ENCODE measurements around the gene IL1B.
"Not testable (repeated sequence)": the region's sequence is repeated elsewhere in the genome, so short reads cannot be mapped to it uniquely, and the experiment has no call there.

IL1B gene

DNA sequence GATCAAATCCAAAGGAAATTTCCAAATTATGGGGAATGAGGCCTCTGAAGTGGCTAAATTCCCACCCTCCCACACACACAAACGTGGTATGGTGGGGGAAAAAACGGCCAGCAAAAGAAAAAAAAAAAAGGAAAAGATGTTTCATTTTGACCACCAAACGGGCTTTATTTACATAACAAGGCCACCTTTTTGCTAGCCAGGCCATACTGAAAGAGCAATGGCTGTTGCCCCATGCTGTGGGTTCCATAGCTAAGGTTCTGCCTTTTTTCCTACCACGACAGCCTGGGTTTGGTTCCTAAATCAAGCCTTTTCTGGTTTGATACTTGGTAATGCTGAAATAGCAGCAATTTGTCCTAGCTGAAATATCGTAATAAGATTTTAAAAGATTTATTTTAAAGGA lies 14.0 kb upstream of the IL1B start:
- DNase-seq (ENCODE audit: low read depth in 2 of 2) = no peak

DNA sequence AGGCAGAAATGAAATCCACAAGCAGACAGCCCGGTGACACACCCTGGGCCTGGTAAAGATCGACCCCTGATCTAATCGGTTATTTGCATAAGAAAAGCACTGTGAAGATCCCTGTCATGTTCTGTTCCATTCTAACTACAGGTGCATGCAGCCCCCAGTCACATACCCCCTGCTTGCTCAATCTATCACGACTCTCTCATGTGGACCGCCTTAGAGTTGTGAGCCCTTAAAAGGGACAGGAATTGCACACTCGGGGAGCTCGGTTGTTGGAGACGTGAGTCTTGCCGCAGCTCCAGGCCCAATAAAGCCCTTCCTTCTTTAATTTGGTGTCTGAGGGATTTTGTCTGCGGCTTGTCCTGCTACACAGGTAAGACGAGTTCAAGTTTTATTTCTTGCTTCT lies 13.4 kb upstream of the IL1B start:
- DNase-seq (ENCODE audit: low read depth in 2 of 2) = no peak

GRCh38 chr2:112848833-112849232 lies 12.3 kb upstream of the IL1B start:
- no peak for DNase-seq (ENCODE audit: low read depth in 2 of 2)

GRCh38 chr2:112846031-112846430 lies 9.5 kb upstream of the IL1B start:
- no peak for DNase-seq (ENCODE audit: low read depth in 2 of 2)

DNA sequence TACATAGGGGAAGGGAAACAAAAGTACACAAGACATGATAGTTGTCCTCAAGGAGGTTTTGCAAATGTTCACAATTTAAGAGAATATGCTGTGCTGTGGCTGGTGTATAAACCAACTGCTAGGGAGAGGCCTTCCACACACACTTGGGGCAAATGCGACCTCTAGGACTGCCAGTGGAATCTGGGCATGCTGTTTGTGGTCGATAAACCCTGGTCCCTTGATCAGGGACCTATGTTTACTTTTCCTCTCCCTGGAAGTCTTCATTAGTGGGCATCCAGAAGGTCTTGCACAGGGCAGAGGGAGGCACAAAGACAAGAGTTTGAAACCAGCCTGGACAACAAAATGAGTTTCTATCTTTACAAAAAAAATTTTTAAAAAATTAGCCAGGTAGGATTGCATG lies 7.3 kb upstream of the IL1B start:
- no peak for DNase-seq (ENCODE audit: low read depth in 2 of 2)

GRCh38 chr2:112843288-112843687 lies 6.7 kb upstream of the IL1B start:
- DNase-seq (ENCODE audit: low read depth in 2 of 2) = no peak

DNA sequence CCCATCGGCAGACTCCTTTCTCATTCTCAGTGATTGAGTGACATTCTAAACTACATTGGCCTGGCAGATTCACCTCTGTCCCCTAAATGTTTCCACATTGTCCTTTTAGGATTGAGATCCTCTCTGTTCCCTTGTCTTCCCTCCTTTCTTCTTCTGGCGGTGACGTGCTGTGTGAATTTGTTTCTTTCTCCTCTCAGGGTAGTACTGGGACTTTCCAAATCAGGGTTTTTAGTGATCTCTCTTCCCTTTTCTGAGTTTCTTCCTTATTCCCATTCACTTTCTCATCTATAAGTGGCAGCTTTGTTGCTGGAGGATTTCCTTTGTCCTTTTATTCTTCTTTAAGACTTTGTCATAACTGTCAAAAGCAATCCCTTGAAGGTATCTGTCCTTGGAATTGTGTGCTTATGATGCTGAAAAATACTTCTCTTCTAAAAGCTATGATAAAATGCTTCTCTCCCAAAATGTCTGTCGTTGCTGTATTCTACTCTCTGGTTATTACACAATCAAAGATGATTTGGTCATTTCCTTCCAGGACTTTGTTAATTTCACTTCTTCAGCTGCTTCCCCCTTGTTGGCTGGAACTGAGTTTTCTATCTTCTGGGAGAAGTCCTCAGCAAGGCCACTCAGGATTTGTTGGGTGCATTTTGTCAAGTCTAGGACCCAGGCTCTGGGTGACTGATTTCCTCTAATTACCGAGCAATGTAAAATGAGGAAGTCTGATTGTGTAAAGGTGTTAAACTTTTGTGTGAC lies 4.9 kb upstream of the IL1B start:
- DNase-seq (ENCODE audit: low read depth in 2 of 2) = no peak

GRCh38 chr2:112840068-112840445 lies 3.5 kb upstream of the IL1B start:
- no peak for DNase-seq (ENCODE audit: low read depth in 2 of 2)

DNA sequence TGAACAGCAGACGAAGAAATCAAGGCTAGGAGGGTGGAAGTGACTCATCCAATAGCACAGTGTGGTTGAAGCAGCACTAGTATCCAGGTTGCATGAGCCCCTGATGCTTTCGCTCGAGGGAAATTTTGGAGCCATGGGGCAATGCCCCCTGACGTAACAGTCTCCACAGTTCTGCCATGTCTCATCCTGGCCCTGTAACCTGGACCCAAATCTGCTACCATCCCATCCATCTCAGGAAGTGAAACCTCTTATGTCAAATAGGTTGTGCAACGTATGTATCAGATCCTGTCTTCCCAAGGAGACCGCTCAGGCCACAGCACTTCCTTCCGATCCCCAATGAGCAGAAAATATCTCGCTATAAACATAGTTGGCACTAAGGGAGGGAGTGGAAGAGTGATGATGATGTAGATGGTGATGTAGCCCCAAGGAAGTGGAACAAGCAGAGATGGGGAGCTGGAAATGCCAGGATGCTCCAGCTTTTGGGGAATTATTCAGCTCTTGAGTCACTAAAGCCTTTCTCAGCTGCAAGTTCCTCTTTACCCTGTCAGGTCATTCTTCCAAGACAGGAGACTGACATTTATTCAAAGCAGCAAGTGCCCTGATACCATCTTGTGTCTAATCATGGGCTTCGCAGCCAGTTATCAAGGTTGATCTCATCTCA lies 3.0 kb upstream of the IL1B start:
- DNase-seq (ENCODE audit: low read depth in 2 of 2) = no peak

DNA sequence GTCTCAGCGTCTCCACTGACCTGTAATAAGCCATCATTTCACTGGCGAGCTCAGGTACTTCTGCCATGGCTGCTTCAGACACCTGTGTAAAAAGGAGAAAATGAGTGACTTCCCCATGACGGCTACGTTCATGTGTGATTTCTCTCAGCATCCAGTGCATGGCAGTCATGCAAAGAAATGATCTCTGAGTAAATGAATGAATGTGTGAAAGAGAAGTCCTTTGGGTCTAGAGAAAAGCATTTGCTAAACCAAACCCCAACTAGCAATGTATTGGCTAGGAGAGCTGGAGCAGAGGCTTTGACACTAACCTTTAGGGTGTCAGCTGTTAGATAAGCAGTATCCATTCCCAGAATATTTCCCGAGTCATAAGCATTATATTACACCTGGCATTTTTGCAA lies 417 bp downstream of the IL1B start:
- DNase-seq (ENCODE audit: low read depth in 2 of 2) = no peak

DNA sequence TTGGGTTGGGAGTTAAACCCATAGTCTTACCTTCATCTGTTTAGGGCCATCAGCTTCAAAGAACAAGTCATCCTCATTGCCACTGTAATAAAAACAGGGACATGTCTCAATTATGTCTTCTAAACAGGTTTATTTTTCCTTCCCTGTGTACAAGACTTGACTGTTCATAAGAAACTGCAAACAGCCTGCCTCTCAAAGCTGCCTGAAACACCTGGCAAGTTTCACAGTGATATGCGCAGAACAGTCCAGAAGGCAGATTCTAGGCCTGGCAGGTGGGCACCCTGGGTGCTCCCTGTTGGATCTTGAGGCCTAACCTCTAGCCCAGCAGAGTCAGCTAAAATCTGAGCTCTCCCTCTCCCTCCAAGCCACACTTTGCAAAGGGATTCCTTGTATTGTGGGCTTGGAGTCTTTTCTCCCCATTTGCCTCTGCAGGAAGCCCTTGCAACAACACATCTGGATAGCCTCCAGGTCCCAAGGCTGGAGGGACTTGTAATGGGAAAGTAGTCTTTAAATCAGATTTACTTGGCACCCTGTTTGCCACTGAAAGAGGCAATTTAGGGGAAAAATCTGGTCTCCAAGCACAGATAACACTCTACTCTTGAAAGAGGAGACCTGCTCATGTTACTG lies 930 bp downstream of the IL1B start:
- no peak for DNase-seq (ENCODE audit: low read depth in 2 of 2)

- DNase-seq (ENCODE audit: low read depth in 2 of 2) = no peak
These were observed 1.5 kb downstream of the IL1B start for GRCh38 chr2:112835061-112835501.

GRCh38 chr2:112834396-112835037 lies 2.1 kb downstream of the IL1B start:
- no peak for DNase-seq (ENCODE audit: low read depth in 2 of 2)

DNA sequence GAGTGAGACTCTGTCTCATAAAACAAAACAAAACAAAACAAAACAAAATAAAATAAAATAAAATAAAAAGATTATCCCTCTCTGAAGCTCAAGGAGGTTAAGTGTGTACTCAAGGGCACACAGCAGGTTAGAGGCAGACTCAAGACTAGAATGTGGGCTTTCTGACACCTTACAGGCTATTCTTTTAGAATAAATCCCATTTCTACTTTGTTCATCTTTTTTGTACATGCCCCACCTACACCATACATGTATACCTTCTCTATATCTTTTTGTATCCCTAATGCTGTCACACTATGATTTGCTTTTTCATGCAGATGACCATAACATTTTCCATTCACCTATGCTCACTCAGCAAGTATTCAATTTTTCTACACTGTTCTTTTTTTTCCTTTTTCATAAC lies 2.6 kb downstream of the IL1B start:
- DNase-seq (ENCODE audit: low read depth in 2 of 2) = no peak

- DNase-seq (ENCODE audit: low read depth in 2 of 2) = not testable (repeated sequence)
These were observed 3.0 kb downstream of the IL1B start for GRCh38 chr2:112833639-112833931.

GRCh38 chr2:112832841-112833638 lies 3.5 kb downstream of the IL1B start:
- DNase-seq (ENCODE audit: low read depth in 2 of 2) = no peak

DNA sequence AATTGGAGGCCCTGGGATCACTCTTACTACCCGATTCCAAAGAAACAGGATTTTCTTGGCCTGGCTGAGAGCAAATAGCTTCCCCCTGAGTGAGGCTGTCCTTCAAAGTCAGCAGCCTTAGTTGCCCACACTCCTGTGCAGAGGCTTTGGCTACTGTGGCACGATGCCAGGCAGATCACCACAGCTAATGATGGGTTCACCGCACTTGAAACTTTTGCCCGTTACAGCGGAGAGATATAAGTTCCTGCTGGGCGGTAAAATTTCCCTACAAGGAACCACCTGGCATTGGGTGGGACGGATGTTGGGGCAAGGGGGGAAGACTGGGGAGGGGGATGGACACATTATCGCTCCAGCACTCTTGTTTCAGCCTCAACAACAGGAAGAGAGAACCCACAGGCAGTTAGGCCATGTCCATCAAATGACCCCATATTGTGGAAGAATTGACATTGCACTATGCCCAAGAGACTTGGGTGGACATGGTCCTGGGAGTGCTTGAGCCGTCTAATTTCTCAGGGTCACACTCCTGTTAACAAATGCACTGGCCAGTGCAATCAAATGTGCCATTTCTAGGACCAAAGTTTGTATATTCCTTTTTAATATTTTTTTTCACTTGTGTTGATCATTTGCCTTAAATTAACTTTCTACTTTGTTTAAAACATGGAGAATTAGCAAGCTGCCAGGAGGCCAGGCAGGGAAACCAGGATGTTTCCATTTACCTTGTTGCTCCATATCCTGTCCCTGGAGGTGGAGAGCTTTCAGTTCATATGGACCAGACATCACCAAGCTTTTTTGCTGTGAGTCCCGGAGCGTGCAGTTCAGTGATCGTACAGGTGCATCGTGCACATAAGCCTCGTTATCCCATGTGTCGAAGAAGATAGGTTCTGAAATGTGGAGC lies 4.4 kb downstream of the IL1B start:
- no peak for DNase-seq (ENCODE audit: low read depth in 2 of 2)

DNA sequence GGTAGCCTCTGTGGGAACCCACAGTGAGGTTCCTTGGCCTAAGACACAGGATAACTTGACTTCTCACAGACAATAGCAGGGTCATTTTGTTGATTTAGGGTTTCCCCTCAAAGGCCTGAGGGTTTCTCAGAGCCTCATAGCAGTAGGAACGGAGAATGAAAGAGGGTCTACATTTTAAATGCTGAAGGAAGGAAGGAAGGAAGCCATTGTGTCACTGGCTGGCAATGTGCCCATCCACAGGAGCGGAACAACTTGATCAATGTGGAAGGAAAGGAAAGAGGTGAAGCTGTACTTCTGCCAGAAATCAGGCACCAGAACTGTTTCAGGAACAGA lies 5.1 kb downstream of the IL1B start:
- no peak for DNase-seq (ENCODE audit: low read depth in 2 of 2)

DNA sequence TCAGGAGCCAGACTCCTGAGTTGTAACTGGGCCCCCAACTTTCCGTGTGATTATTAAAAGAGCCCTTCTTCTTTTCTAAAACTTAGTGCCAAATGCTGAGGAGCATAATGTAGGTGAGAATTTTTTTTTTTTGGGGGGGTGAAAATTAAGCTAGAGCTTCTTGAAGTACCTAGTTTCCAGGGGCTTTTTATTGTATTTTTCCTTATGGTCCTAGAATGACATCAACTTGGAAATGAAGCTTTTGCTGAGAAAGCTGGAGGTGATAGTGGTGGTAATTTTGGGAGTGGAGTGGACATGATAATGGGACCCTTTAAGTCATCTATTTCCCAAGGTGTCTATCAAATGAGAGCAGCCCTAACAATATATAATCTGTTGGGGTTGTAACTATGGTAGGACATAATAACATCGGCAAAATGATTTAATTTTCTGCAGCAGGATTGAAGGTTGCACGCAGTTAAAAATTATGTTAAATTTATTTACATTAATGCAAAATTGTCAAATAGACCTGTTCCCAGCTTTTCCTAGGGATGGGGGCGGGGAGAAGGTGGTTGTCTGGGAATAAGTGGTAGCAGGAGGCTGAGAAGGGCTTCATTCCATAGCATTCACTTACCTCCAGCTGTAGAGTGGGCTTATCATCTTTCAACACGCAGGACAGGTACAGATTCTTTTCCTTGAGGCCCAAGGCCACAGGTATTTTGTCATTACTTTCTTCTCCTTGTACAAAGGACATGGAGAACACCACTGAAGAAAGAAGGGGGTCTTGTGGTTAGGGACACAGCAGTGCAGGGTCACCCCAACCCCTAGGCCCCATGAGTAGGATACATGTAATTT lies 5.7 kb downstream of the IL1B start:
- DNase-seq (ENCODE audit: low read depth in 2 of 2) = no peak

GRCh38 chr2:112829961-112830681 lies 6.5 kb downstream of the IL1B start:
- no peak for DNase-seq (ENCODE audit: low read depth in 2 of 2)

Data from stimulated activated CD8-positive, alpha-beta memory T cell treated with anti-CD3 and anti-CD28 coated beads, Interleukin-2, amount 100 ng/mL, for 48 hours (primary cell).